Left renal pelvis (tissue), 4 donors: ENCODE results near the gene TSPO. TPM values are rescaled to one million over a fixed set of nuclear protein-coding genes. Genes with fewer than 3 reads are reported as not detected.
"Not testable (repeated sequence)": the region's sequence is repeated elsewhere in the genome, so short reads cannot be mapped to it uniquely, and the experiment has no call there.

Experiments used
- DNase-seq, 4 donors: peaks; one replicate each; pipeline ENCODE4 v3.0.0-alpha.2; 2013; ENCODE audit warnings: low read depth in 4 of 4, low spot score in 3 of 4
- polyA plus RNA-seq, 4 donors: library from polyadenylated mRNA; unstranded; fragments of 120-200 nt; gene quantifications; one replicate each; pipeline ENCODE4 v1.2.1, GENCODE V29; 2013; ENCODE audit not compliant: insufficient read length in 4 of 4

The TSPO gene
- polyA plus RNA-seq, 4 donors = 18.4 to 36.3 (median 22.1) TPM

DNA sequence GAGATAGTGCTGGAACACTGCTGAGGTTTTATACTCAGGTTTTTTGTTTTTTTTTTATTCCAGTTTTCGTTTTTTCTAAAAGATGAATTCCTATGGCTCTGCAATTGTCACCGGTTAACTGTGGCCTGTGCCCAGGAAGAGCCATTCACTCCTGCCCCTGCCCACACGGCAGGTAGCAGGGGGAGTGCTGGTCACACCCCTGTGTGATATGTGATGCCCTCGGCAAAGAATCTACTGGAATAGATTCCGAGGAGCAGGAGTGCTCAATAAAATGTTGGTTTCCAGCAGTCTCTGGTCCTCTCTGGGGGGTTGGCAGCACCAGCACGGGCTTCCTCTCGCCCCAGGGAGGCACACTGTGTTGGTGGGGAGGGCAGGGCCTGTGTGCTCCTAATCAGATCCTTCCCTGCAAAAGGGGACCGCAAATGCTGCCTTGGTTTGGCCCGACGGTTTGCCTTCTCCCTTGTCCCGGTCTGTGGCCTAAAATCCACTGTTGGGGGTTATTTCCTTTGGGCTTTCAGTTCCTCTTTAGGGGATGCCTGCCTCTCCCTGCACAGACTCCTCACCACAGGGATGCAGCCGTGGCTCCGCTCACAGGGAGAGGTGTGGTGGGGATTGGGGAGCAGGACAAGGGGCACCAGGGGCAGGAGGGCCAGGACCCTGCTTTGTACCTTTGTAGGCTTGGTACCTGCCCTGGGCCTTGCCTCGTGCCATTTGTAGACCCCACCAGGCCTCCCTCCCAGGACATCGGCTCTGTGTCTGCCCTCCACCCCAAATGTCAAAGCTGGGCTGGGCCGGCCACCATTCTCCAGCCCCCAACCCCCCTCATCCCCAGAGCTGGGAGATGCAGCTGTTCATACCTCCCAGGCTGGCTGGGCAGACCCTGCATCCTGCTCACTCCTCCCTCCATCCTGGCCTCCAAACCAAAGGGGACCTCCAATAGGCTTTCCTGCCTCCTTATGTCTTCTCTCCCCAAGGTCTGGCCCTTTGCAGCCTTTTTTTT is 21.6 kb upstream of the TSPO start:
- DNase-seq = no peak

DNA sequence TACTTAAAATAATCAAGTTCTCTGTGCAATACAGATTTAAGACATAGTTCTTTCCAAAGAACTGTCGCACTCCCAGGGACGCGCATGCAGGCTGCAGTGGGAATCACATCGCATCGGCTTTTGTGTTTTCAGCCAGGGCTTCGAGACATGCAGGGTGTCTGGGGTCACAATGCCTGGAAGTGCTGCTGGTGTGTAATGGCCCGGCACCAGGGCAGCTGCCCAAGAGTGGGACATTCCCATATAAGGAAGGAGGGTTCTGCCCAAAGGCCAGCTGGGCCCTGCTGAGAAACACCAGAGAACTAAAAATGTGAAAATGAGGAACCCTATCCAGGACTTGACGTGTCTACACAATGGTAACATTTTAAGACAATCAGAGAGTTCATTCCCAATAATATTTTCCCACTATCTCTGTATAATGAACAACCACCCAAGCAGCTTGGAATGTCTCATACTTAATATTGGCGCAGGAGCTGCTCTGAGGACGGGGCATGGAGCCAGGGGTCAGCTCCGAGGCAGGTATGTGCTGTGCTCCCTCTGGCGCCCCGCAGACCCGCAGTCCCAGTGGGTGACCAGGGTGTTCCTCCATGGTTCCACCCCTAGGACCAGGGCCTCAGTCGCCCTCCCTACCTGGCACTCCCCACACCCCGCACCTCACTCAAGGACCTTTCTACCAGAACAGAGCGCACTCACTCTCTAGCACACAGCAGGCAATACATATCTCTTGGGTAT is 19.4 kb upstream of the TSPO start:
- DNase-seq = no peak

DNA sequence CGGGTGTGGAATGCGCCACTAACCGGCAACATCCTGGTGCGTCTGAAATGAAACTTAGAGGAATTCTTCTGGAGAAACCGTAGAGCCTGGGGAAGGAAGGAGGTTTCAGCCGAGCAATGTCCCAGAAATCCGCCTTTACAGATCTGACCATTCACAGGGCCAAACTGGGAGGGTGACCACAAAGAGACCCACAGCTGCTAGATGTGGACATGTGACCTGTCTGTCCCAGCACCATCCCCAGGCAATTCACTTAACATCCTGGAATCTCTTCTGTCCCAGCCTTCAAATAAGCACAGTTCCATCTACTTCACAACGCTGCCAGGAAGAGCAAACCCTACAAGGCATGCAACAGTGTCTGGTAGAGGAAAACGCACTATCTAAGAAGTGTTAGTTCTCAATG is 18.0 kb upstream of the TSPO start:
- no peak for DNase-seq

DNA sequence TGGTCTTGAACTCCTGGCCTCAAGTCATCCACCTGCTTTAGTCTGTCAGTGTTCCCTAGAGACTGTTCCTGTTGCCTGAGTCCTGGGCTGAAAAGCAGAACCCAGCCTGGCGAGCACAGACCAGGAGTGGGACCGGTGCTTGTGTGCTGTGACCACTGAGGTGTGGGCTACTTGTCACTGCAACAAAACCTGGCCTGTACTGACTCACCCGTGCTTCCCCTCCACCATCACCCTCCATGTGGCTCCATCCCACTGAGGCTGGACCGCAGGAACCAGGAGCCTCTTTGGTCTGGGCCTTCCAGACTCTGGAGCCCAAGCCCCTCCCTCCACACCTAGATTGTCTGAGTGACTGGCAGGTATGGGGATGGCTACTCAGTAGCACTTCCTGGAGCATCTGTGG is 16.8 kb upstream of the TSPO start:
- no peak for DNase-seq

DNA sequence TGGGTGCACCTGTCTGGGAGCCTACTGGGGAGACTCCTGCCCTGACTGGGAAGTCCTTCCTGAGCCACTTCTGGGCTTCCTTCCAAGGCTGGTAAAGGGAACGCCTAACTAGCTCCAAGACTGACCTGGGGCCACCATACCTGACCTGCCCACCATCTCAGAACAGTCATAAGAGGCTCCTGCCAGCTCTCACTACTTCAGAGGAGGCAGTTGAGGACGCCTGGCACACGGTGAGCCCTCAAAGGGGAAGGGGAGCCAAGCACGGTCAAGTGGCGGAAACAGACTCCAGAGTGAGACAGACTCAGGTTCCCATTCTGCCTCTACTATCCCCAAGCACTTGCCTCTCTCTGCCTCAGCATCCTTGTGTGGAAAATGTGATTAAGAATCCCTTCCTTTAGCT is 15.8 kb upstream of the TSPO start:
- no peak for DNase-seq

DNA sequence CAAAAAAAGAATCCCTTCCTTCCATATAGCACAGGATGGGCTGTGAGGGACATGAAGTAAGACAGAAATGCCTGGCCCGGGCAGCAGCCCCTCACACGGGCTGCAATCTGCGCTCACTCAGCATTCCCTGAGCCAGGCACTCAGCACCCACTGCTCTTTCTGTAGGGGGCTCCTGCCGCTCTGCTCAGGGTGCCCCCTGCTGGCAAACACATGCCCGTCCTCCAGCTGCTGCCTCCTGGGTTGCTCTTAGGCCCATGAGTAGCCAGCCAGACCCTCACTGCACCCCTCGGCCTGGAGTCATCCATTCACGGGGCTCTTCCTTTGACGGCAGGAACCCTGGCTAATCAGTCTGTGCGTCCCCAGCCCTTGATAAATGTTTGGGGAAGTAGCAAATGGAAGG is 15.1 kb upstream of the TSPO start:
- no peak for DNase-seq

DNA sequence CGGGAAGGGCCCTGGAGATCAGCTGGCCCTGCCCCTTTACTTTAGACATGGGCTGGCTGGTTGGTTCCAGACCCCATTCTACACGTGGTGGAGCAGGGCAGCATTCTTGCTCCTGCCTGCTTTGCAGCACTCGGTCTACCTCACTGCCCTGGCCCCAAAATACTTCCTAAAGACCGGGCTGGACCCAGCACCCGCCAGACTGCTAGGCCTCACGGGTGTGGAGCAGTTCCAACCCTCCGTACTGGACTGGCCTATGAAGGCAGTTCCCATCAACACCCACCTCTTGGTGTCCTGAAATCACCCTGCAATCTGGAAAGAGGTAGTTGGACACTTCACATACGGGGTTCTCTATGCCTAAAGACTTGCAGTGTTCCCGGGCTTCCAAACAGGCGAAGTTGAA is 14.6 kb upstream of the TSPO start:
- no peak for DNase-seq

DNA sequence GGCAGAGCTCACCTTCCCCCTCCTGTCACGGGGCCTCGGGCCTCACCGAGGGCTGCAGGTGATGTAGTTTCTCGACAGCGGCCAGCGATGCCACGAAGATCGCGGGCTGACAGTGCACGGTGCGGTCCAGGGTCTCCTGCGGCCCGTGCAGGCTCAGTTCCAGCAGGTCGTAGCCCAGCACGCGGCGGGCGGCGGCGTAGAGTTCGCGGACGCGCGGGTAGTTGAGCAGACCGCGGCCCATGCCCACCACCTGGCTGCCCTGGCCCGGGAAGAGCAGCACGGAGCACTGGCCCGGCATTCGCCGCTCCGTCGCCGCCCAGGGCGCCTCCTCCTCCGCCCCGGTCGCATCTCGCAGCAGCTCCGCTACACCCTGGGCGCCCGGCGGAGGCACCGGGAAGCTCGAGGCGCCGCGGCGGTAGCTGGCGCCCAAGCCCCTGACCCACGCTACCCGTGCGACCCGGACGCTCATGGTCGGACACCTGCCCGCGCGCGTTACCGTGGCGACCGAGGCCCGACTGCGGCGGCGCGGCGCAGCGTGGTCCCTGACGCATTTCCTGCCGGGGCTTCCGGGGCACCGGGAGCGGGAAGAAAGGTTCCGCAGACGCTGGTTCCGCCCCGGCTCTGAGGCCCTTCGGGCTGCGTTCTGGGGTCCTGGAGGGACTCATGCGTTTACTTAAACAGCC is 8.3 kb upstream of the TSPO start, which contains the start of gene MCAT:
TSS of gene MCAT (minus strand) at position 519 of the 683 bp plus-strand sequence. CDS start at position 469, 50 bp downstream.
- peak; percentile 54 to 71 (median 66) for DNase-seq

DNA sequence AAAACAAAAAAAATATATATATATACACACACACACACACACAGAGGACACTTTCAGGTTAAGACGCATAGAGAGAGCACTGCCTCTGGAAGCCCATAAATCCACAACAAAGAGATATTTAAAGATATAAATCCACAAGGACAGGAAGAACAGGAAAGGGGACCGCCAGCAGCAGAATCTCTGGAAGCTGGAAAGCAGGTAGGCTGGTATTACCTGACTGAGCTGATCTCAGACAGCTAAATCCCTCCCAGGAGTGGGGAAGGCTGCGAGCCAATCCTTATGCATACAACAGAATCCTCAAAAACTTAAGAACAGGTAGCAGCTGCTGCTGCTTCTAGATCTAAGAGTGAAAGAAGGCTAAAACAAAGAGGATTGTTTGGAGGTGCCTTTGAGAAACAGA is 6.4 kb upstream of the TSPO start:
- DNase-seq = no peak

DNA sequence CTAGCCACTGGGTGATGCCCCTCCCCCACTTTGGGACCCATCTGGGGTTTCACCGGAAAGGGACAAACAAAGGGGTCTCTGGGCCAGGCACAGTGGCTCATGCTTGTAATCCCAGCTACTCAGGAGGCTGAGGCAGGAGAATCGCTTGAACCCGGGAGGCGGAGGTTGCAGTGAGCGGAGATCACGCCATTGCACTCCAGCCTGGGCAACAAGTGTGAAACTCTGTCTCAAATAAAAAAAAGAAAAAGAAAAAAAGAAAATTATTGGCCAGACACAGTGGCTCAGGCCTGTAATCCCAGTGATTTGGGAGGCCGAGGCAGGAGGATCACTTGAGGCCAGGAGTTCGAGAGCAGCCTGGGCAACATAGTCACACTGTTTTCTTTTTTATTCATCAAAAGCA is 6.0 kb upstream of the TSPO start:
- DNase-seq = not testable (repeated sequence)

DNA sequence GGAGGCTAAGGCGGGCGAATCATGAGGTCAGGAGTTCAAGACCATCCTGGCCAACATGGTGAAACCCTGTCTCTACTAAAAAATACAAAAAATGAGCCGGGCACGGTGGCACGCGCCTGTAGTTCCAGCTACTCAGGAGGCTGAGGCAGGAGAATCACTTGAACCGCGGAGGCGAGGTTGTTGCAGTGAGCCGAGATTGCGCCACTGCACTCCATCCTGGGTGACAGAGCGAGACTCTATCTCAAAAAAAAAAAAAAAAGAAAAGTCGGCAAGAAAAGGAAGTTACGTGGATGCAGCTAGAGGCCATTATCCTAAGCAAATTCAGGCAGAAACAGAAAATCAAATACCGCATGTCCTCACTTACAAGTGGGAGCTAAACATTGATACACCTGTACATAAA is 5.0 kb upstream of the TSPO start:
- not testable (repeated sequence) for DNase-seq

DNA sequence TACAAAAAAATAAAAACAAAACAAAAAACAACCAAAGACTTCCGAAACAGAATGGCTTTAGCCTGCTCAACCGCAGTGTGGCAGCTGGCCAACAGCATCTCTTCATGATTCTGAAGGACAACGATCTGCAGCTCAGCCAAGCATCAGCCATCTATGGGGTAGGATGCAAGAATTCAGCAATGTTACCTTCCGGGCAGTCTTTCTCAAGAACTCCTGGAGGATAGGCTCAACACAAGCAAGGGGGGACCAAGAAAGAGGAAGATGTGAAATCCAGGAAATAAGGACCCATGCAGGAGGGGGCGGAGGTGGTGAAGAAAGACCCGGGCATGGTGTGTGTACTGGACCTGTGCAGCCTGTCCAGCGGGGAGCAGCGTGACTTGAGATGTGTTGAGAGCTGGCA is 3.5 kb upstream of the TSPO start:
- DNase-seq = no peak

DNA sequence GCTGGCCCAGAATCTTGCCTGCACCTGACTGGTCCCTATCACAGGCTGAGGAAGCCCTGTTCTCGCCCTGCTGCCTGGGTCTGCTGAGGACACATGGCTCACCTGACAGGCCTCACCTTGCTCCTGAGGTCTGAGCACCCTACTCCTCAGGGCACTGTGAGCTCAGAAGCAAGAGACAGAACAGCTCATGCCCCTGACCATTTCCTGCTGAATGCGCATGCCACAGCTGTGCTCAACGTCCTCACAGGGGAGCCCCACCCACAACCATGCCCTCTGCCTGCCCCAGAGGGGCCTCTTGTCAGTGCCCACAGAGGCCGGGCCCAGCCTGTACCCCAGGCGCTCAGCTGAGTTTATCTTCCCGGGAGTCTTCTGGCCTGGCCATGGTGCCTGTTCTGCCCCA is 2.8 kb upstream of the TSPO start:
- no peak for DNase-seq

DNA sequence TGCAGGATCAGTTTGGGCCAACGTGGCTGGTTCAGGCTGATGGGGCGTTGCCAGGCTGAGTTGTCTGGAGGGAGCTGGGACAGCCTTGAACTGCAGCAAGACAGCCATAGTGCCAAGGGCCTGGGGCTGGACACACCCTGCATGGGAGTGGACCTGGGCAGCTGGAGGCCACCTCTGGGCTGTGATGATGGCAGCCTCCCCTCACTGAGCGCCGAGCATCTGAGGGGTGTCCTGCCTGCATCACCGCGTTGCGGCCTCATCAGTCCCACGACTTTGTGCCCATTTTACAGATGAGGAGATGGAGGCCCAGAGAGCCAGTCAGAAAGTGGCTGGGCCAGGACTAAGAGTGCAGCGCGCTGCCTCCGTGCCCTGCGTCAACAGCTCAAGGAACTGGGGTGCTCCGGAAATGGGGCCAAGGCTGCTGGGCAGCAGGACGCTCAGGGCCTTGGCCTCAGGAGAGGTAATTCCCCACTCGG is 590 bp upstream of the TSPO start:
- DNase-seq = no peak

DNA sequence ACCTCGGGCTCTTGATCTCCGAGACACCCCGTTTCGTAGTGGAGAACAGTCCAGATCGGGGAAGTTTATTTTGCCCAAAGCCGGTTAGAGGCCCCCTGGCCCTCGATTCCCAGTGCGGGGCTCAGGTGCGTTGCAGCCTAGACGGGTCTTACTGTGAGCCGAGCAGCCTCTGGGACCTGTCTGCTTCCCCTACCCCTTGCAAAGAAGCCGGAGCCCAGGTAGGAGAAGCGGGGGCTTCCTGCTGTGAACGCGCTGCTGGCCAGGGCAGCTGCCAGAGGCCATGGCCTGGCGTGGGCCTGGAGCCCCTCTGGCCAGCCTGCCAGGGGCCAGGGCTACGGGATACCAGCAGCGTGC is 621 bp downstream of the TSPO start:
- no peak for DNase-seq

DNA sequence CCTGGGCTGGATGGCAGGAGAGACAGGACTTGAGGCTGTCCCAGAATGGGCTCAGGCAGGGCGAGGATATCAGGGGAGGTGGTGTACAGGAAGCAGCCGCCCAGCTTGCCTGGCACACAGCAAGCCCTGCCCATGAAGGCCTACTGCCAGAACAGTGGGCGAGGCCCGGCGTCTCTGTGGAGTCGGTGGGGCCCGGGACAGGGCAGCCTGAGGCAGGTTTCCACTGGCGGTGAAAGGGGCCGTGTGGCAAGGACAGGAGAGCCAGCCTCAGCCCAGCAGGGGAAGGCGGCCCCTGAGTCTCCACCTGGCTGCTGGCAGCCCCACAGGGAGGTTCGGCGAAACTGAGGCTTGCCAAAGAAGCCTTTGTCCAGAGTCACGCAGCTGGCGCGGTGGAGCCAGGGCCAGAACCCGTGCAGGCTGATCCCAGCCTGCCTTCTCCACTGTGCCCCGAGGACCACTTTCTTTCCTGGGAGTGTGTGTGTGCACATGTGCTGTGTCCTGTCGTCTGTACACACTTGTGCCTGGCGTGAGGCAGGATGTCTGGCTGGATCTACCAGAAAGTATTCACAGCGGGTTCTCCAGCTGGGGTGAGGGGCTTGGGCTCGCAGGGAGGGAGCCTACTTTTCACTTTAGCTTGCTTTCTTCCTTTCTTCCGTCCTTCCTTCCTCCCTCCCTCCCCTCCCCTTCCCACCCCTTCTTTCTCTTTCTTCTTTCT is 1.2 kb downstream of the TSPO start:
- no peak for DNase-seq

DNA sequence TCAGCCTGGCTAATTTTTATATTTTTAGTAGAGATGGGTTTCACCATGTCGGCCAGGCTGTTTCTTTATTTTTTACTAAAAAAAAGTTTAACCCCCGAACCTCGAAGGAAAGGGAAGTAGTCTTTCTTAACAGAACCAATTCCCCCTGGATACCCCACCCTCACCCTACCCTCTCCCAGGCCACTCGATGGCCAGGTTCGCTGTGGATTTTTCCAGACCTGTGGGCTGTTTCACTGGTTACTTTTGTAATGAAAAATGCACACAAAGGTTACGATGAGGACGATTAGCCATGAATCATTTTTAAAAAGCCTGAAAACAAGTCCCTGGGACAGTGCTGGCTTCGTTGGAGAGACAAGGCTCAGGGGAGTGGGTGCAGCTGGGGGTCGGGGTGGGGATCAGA is 2.5 kb downstream of the TSPO start:
- no peak for DNase-seq

DNA sequence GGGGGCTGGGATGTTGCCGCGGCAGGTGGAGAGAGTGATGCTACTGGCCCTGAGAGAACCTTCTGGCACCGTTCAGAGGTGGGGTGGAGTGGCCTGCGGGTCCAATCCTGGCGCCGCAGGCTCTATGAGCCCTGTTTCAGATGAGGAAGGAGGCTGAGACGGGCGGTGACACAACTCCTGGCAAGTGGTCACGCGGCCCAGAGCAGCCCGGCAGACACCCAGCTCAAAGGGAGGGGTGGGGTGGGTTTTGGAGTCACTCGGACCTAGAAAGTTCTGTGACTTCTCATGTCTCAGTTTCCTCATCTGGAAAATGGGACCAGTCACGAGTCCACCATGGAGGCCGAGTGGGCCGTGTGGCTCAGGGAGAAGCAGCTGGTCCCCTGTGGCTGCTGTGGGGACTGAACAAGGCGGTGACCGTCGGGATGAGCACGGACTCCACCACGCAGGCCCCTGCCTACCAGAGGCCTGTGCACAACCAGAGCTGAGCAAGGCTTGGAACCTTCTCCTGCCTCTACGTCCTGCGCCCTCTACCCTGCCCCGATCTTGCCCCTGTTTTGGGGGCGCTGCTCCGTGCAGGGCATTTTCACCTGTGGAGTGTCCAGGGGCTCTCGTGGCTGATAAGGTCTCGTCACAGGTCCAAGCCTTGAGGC is 3.7 kb downstream of the TSPO start:
- DNase-seq = no peak

DNA sequence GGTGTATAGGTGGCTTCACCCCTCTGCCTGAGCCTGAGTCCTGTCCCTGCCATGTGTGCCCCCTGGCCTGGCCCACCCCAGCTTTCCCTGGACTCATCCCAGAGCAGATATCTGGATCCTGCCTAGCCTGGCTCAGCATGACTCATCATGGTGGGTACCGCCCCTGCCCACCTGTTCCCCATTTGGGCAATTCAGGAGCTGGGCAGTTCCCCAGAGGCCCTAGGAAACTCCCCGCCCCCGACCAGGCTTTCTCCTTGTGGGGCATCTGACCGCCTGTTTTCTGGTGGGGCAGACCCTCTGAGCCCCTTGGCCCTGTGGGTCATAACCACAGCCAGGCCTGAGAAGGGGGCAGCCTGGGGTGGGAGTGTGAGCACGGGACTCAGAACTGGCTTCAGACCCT is 4.4 kb downstream of the TSPO start:
- no peak for DNase-seq

DNA sequence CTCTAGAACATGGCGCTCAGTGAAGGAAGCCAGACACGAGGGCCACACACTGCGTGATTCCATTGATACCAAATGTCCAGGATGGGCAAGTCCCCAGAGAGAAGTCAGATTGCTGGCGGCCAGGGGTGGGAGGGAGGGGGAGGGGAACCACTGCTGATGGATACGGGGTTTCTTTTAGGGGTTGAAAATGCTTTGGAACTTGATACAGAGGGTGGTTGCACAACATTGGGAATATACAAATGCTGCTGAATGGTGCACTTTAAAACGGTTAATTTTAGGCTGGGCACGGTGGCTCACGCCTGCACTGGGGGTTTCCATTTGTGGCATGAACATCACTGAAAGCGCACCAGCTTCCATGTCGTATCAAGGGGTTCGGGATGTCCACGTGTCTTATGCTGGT is 5.1 kb downstream of the TSPO start:
- DNase-seq = no peak
